ENCODE measurements around the gene CFAP46.
"Not testable (repeated sequence)": the region's sequence is repeated elsewhere in the genome, so short reads cannot be mapped to it uniquely, and the experiment has no call there.

Gene CFAP46

DNA sequence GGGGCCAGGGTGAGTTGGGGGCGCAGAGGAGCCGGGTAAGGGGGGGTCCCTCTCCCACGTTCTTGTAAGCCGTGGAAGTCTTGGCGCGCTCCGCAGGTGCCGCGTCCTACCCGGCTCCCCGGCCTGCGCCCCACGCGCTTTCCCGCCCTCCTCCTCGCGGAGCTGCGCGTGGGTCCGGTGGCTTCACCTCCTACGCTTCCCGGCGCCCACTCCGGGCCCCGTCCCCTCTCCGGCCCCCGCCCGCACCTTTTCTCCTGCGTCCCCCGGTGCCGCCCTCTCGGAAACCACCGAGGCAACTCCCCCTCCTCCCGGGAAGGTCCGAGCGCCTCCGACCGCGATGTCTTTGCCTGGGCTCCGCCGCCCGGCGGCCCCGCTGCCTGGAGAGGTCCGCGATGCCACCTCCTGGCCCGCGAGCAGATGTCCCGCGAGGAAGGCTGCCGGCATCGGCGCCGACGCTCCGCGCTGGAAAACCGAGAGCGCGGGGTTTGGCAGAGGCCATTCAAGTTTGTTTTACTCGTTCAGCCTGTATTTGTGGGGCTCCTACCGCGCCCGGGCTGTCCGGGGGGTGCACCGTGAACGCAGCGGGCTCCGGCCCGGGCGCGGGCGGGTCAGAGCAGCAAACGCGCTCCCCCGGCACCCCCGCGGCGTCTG, 154.1 kb downstream of the CFAP46 start:
- DNase-seq (ENCODE audit: low read depth): no peak

- DNase-seq (ENCODE audit: low read depth): no peak
Observed at GRCh38 chr10:132787495-132788179, 154.7 kb downstream of the CFAP46 start.

DNA sequence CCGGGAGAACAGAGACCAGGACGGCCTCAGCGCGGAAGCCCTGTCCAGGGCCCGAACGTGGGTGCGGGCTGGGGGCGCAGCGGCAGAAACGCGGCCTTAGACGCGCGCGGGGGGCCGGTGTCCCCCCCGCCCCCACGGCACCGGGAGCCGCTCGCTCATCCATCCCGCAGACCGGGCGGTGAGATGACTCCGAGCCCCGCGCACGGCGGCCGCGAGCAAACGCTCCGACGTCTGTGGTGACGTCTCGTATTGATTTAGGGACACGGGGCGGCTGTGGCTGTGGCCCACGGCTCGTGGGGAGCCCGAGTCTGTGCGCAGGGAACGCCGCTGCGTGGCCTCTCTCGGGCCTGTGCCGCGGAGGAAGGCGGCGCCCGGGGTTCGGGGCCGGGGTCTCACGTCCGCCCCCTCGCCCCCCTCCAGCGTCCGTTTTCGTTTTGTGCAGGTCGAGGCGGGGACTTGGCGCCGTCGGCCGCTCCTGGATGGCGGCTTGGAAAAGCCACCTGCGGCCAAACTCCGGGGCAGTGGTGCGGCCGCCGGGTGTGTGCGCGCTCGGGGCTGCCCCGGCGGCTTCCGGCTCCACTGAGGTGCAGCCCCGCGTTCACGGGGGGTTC, 155.4 kb downstream of the CFAP46 start:
- no peak for DNase-seq (ENCODE audit: low read depth)

GRCh38 chr10:132786476-132786883, 155.9 kb downstream of the CFAP46 start:
- no peak for DNase-seq (ENCODE audit: low read depth)

- DNase-seq (ENCODE audit: low read depth): no peak
Observed at GRCh38 chr10:132785723-132786475, 156.5 kb downstream of the CFAP46 start, which contains the start of gene NKX6-2. Gene NKX6-2 (minus strand): TSS chr10:132786147. CDS start chr10:132785948, 199 bp downstream.

GRCh38 chr10:132784866-132785722, 157.3 kb downstream of the CFAP46 start:
- DNase-seq (ENCODE audit: low read depth): no peak

GRCh38 chr10:132783940-132784865, 158.2 kb downstream of the CFAP46 start:
- DNase-seq (ENCODE audit: low read depth): no peak

GRCh38 chr10:132783165-132783939, 159.0 kb downstream of the CFAP46 start:
- DNase-seq (ENCODE audit: low read depth): no peak

GRCh38 chr10:132781556-132781955, 160.8 kb downstream of the CFAP46 start:
- DNase-seq (ENCODE audit: low read depth): no peak

DNA sequence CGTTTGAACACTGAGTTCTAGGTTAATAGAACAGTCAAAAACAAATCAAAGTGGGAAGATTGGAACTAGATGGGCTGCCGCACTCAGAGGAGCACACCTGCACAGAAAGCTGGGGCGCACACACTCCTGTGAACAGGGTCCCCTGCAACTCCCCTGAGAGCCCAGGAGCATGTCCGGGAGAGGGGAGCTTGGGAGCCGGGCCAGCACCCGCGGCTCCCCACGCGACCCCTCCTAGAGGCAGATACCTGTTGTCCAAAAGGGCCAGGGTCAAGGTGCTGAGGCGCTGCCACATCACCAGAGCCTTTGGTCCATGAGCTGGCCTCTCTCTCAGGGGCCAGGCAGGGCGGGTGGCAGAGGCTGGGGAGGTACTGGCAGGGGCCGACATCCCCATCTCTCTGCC, 162.0 kb downstream of the CFAP46 start:
- DNase-seq (ENCODE audit: low read depth): no peak

- DNase-seq (ENCODE audit: low read depth): no peak
Observed at GRCh38 chr10:132779549-132780294, 162.6 kb downstream of the CFAP46 start.

DNA sequence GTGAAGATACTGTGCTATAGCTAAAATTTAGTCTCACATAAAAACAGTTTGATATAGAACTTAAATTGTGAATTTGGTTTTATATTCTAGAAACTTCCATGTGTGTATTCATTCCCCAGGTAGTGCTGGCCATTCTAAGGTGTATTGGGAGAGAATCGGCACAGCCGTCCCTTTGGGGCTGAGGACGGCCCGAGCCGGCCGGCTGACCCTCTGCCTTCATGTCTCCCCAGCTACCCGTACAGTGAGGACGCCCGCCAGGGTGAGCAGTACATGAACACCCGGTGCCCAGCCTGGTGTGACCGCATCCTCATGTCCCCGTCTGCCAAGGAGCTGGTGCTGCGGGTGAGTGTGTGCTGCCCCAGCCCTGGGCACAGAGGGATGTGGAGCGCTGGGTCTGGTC, 164.9 kb downstream of the CFAP46 start:
- no peak for DNase-seq (ENCODE audit: low read depth)

DNA sequence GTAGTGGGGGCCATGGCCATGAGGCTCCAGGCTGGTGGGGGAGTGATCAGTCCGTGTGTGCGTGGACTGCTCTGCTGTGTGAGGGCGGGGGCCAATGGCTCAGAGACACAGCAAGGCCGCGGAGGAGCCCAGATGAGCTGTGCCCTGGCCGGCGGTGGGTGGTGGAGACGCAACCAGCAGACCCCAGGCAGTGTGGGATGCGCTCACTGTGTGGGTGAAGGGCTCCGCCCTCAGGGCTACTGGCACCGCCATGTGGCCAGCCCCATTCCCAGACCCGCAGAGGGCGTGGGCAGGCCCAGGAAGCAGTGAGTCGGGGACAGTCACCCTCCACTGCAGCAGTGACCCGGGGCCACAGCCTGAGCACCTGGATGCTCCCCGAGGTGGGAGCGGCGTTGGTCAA, 165.5 kb downstream of the CFAP46 start:
- no peak for DNase-seq (ENCODE audit: low read depth)

GRCh38 chr10:132776186-132776585, 166.2 kb downstream of the CFAP46 start:
- no peak for DNase-seq (ENCODE audit: low read depth)

DNA sequence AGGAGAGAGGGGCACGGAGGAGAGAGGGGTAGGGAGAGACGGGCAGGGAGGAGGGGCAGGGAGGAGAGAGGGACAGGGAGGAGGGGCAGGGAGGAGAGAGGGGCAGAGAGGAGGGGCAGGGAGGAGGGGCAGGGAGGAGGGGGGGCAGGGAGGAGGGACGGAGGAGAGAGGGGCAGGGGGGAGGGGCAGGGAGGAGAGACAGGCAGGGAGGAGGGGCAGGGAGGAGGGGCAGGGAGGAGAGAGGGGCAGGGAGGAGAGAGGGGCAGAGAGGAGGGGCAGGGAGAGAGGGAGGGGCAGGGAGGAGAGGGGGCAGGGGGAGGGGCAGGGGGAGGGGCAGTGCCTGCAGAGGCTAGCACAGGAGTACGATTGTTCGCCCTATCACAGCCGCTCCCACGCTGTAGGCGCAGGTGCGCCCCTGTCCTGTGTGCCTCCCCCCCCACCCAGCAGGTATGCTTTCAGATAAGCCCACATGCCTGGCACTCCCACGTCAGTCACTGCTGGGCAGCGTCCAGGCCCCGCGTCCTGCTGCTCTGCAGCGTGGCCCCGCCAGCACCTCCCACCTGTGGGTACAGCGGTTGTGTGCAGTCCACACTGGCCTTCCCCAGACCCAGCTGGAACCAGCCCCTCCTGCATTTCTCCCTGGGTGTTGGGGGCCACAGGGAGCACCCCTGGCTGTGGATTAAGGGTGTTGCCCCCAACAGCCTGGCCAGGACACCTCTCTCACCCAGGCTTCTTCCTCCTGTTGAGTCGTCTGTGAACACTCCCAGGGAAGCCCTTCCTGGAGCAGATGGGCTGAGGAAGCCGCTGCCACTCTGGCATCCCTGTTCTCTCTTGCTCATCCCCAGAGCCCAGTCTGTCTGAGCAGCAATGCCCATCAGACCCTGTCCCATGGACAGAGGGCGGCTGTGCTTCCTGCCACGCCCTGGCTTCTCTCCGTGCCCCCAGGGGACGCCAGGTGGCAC, 167.2 kb downstream of the CFAP46 start:
- DNase-seq (ENCODE audit: low read depth): no peak

GRCh38 chr10:132774181-132774901, 168.0 kb downstream of the CFAP46 start:
- no peak for DNase-seq (ENCODE audit: low read depth)

- DNase-seq (ENCODE audit: low read depth): not testable (repeated sequence)
Observed at GRCh38 chr10:132772816-132773215, 169.6 kb downstream of the CFAP46 start.
